Trophoblast cell (in vitro differentiated cells and primary cell): Measurements from ENCODE around the gene UNC13D. TPM values are rescaled to one million over a fixed set of nuclear protein-coding genes. Genes with fewer than 3 reads are reported as not detected.

ENCODE experiments used
- DNase-seq, 2 donors: peaks; one replicate each; pipeline ENCODE4 v3.0.0-alpha.2; 2016
- H2AFZ ChIP-seq: 2 replicates; pipeline ENCODE4 v1.6.1; 2013; ENCODE audit warnings: low read length, moderate library complexity, mild to moderate bottlenecking; ENCODE audit not compliant: insufficient read depth, poor library complexity
- H2AK5ac ChIP-seq: 2 replicates; pipeline ENCODE4 v1.6.1; 2013; ENCODE audit warnings: mild to moderate bottlenecking, low read length
- H2BK120ac ChIP-seq: 2 replicates; pipeline ENCODE4 v1.6.1; 2013; ENCODE audit warnings: low read length, mild to moderate bottlenecking, moderate library complexity; ENCODE audit not compliant: insufficient read depth, poor library complexity
- H2BK12ac ChIP-seq: 2 replicates; pipeline ENCODE4 v1.6.1; 2013; ENCODE audit warnings: mild to moderate bottlenecking, low read length, moderate library complexity
- H2BK5ac ChIP-seq: 2 replicates; pipeline ENCODE4 v1.6.1; 2013; ENCODE audit warnings: low read length, low read depth, moderate library complexity, mild to moderate bottlenecking; ENCODE audit not compliant: poor library complexity
- H3K14ac ChIP-seq: 2 replicates; pipeline ENCODE4 v1.6.1; 2013; ENCODE audit warnings: mild to moderate bottlenecking, low read length
- H3K18ac ChIP-seq: 2 replicates; pipeline ENCODE4 v1.6.1; 2013; ENCODE audit warnings: mild to moderate bottlenecking, low read length
- H3K23ac ChIP-seq: 2 replicates; pipeline ENCODE4 v1.6.1; 2013; ENCODE audit warnings: low read length
- H3K27ac ChIP-seq: 2 replicates; pipeline ENCODE4 v1.5.1; 2013; ENCODE audit warnings: low read depth, mild to moderate bottlenecking, inconsistent platforms, low read length, moderate library complexity
- H3K27me3 ChIP-seq: 2 replicates; pipeline ENCODE4 v1.6.1; 2013; ENCODE audit warnings: inconsistent platforms, mild to moderate bottlenecking, low read length, moderate library complexity; ENCODE audit not compliant: insufficient read depth
- H3K36me3 ChIP-seq, 2 experiments: 1 replicate in 1 of 2; 2 replicates in 1 of 2; pipeline ENCODE4 v1.6.1; 2013; ENCODE audit warnings: low read length in 2 of 2, mild to moderate bottlenecking in 2 of 2, moderate library complexity in 1 of 2; ENCODE audit not compliant: insufficient read depth in 2 of 2, control insufficient read depth in 1 of 2
- H3K4ac ChIP-seq: 2 replicates; pipeline ENCODE4 v1.6.1; 2013; ENCODE audit warnings: low read depth, mild to moderate bottlenecking, low read length, moderate library complexity
- H3K4me1 ChIP-seq, 2 experiments: 1 replicate in 1 of 2; 2 replicates in 1 of 2; pipeline ENCODE4 v1.6.1; 2013; ENCODE audit warnings: low read length in 2 of 2, mild to moderate bottlenecking in 2 of 2, moderate library complexity in 1 of 2; ENCODE audit not compliant: insufficient read depth in 2 of 2, control insufficient read depth in 1 of 2
- H3K4me2 ChIP-seq: 2 replicates; pipeline ENCODE4 v1.6.1; 2013; ENCODE audit warnings: inconsistent platforms, mild to moderate bottlenecking, low read length, moderate library complexity
- H3K4me3 ChIP-seq: 2 replicates; pipeline ENCODE4 v1.5.1; 2013; ENCODE audit warnings: mild to moderate bottlenecking, low read depth, low read length, inconsistent platforms
- H3K79me1 ChIP-seq: one replicate; pipeline ENCODE4 v1.6.1; 2013; ENCODE audit warnings: low read length
- H3K79me2 ChIP-seq: 2 replicates; pipeline ENCODE4 v1.6.1; 2013; ENCODE audit warnings: low read length, mild to moderate bottlenecking; ENCODE audit not compliant: control insufficient read depth, insufficient read depth, poor library complexity
- H3K9ac ChIP-seq: 2 replicates; pipeline ENCODE4 v1.6.1; 2013; ENCODE audit warnings: mild to moderate bottlenecking, low read length
- H3K9me3 ChIP-seq: 2 replicates; pipeline ENCODE4 v1.6.1; 2013; ENCODE audit warnings: low read depth, mild to moderate bottlenecking, control low read depth, inconsistent platforms, low read length; ENCODE audit not compliant: insufficient read depth
- H4K12ac ChIP-seq: 2 replicates; pipeline ENCODE4 v1.6.1; 2013; ENCODE audit warnings: low read depth, mild to moderate bottlenecking, low read length, moderate library complexity
- H4K8ac ChIP-seq: 2 replicates; pipeline ENCODE4 v1.6.1; 2013; ENCODE audit warnings: low read depth, mild to moderate bottlenecking, low read length, moderate library complexity
- H4K91ac ChIP-seq: one replicate; pipeline ENCODE4 v1.6.1; 2013; ENCODE audit warnings: low read depth, mild to moderate bottlenecking, low read length, moderate library complexity
- WGBS: extraction: QIAGEN DNeasy Blood & Tissue Kit; methylation state at CpG from one replicate; pipeline ENCODE4 v1.1.7; 2013; ENCODE audit warnings: missing lambda C conversion rate; ENCODE audit not compliant: insufficient read length, insufficient coverage; ENCODE audit errors: extremely low coverage; 5-methylcytosine and 5-hydroxymethylcytosine counted together
- polyA plus RNA-seq: library from polyadenylated mRNA; stranded (reverse); fragments of 200-250 nt; gene quantifications from 2 replicates; pipeline ENCODE4 v1.2.3, GENCODE V29; 2013

The UNC13D gene
- 4.4 and 4.9 TPM in 2 replicates for polyA plus RNA-seq

- Histone ChIP-seq H3K4ac (peak within 1 kb of the TSS; percentile 25), H4K91ac (peak within 1 kb of the TSS; percentile 93), H2AK5ac (peak within 1 kb of the TSS; percentile 70), H2BK5ac (peak within 1 kb of the TSS; percentile 24), H3K79me2 (no peaks in the 10 kb centered on the region), H3K14ac (peak within 1 kb of the TSS; percentile 72), H3K4me3 (no peak within 1 kb of the TSS), H3K4me1 (peaks cover 17 to 24% of the 10 kb centered on the region in 2 experiments), H2BK120ac (peak within 1 kb of the TSS; percentile 82), H3K36me3 (peaks cover 27 to 29% of the 10 kb centered on the region in 2 experiments), H3K9me3 (peaks cover 2% of the 10 kb centered on the region), H3K79me1 (peaks cover 14% of the 10 kb centered on the region), H4K12ac (peak within 1 kb of the TSS; percentile 60), H3K23ac (no peak within 1 kb of the TSS), H4K8ac (peak within 1 kb of the TSS; percentile 67), H3K18ac (peak within 1 kb of the TSS; percentile 48), H2BK12ac (peak within 1 kb of the TSS; percentile 62), H3K4me2 (peak within 1 kb of the TSS; percentile 0), H3K9ac (no peak within 1 kb of the TSS), H3K27me3 (no peaks in the 10 kb centered on the region), H3K27ac (peak within 1 kb of the TSS; percentile 25), H2AFZ (peak within 1 kb of the TSS; percentile 1)
- DNase-seq = peak; percentile 78 to 82
- no CpG with 5 or more reads among the region's 35 CpGs for WGBS
Observed at GRCh38 chr17:75843577-75844529, at the start of gene UNC13D. Gene UNC13D, minus strand, starts transcription at chr17:75844404. Its CDS starts 67 bp downstream, at chr17:75844337.

- no peak overlapping the region for H3K14ac ChIP-seq
- H4K8ac ChIP-seq = no peak overlapping the region
- no CpG with 5 or more reads among the region's 18 CpGs for WGBS
Observed at GRCh38 chr17:75893305-75894048, 49.3 kb upstream of the UNC13D start.

GRCh38 chr17:75892556-75893224, 48.5 kb upstream of the UNC13D start:
- H3K4me3 ChIP-seq = no peak overlapping the region
- peaks cover 6 to 8% of the 10 kb centered on the region in 2 experiments for H3K4me1 ChIP-seq
- H3K36me3 ChIP-seq = peaks cover 24 to 25% of the 10 kb centered on the region in 2 experiments
- no peak overlapping the region for H3K4me2 ChIP-seq
- peaks cover 7% of the 10 kb centered on the region for H3K79me2 ChIP-seq
- H3K4ac ChIP-seq = no peak overlapping the region
- H2AFZ ChIP-seq = no peak overlapping the region
- peaks cover 2% of the 10 kb centered on the region for H3K9me3 ChIP-seq
- no peak overlapping the region for H3K27ac ChIP-seq
- H4K8ac ChIP-seq = no peak overlapping the region
- no CpG with 5 or more reads among the region's 16 CpGs for WGBS
- H4K91ac ChIP-seq = no peak overlapping the region
- no peak overlapping the region for H3K18ac ChIP-seq
- no peaks in the 10 kb centered on the region for H3K27me3 ChIP-seq
- H4K12ac ChIP-seq = no peak overlapping the region
- DNase-seq = no peak
- H3K9ac ChIP-seq = no peak overlapping the region
- no peak overlapping the region for H2BK5ac ChIP-seq
- H2AK5ac ChIP-seq = no peak overlapping the region
- H2BK120ac ChIP-seq = no peak overlapping the region
- peaks cover 5% of the 10 kb centered on the region for H3K79me1 ChIP-seq
- no peak overlapping the region for H2BK12ac ChIP-seq
- H3K23ac ChIP-seq = no peak overlapping the region
- no peak overlapping the region for H3K14ac ChIP-seq

More at GRCh38 chr17:75893305-75894048, 49.3 kb upstream of the UNC13D start:
- H2BK5ac ChIP-seq = no peak overlapping the region
- H3K4me3 ChIP-seq = no peak overlapping the region
- no peak overlapping the region for H4K91ac ChIP-seq
- H2BK120ac ChIP-seq = no peak overlapping the region
- peaks cover 5% of the 10 kb centered on the region for H3K79me1 ChIP-seq
- peaks cover 7% of the 10 kb centered on the region for H3K79me2 ChIP-seq
- H3K18ac ChIP-seq = no peak overlapping the region
- DNase-seq = no peak
- no peak overlapping the region for H3K23ac ChIP-seq
- no peaks in the 10 kb centered on the region for H3K27me3 ChIP-seq
- H3K27ac ChIP-seq = no peak overlapping the region
- no peak overlapping the region for H4K12ac ChIP-seq
- no peak overlapping the region for H2AFZ ChIP-seq
- no peak overlapping the region for H3K9ac ChIP-seq
- no peak overlapping the region for H3K4ac ChIP-seq
- H2BK12ac ChIP-seq = no peak overlapping the region
- peaks cover 6 to 8% of the 10 kb centered on the region in 2 experiments for H3K4me1 ChIP-seq
- peaks cover 2% of the 10 kb centered on the region for H3K9me3 ChIP-seq
- H3K4me2 ChIP-seq = no peak overlapping the region
- H3K36me3 ChIP-seq = peaks cover 31% of the 10 kb centered on the region in 2 experiments
- no peak overlapping the region for H2AK5ac ChIP-seq
